Ramos (cell line): Measurements from ENCODE around the gene ZNF497.
"Not testable (repeated sequence)": the region's sequence is repeated elsewhere in the genome, so short reads cannot be mapped to it uniquely, and the experiment has no call there.

ENCODE experiments used
- in situ Hi-C: fragments of 300-500 bp; cut with MboI; formaldehyde crosslinking; loops from one replicate; pipeline ENCODE4 v1.14.3; 2022; ENCODE audit warnings: low sequenced_read_pairs; ENCODE audit not compliant: unreplicated experiment

The ZNF497 gene

DNA sequence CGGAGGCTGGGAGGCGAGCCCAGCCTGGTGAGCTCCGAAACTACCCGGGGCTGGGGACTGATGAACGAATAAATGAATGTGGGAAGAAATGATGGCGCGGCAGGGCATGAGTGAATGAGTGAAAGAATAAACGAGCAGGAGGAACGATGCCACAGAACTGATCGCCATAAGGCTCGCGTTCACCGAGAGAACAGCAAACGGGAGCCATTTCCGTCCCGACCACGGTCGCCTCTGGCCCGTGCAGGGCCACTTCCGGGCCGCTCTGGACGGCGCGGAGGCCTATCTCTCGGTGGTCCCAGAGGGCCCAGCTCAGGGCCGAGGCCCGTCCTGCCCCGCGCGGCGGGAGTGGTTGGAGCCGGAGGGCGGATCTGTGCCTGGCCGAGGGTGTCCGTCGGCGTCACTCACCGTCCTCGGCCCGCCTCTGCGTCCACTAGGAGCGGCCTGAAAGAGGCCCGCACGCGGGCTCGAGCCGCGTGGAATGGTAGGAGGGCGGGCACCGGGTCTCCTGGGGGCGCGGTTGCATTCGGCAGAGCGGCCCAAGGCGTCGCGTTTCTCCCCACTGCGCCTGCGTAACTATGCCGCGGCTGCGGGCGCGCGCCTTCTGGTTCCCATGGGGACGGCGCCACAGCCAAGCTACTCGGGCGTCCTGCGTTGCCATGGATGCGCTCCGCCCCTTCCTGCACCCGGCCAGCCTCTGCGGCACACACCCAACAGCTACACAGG, at the start of gene ZNF497:
ZNF497 (minus strand) TSS at position 480 of the 723 bp plus-strand sequence. CDS start 5,116 bp downstream, outside the sequence.
- in situ Hi-C loops = no loop called here

- in situ Hi-C loops = no loop called here
These were observed 46.6 kb upstream of the ZNF497 start for GRCh38 chr19:58409010-58409790.

DNA sequence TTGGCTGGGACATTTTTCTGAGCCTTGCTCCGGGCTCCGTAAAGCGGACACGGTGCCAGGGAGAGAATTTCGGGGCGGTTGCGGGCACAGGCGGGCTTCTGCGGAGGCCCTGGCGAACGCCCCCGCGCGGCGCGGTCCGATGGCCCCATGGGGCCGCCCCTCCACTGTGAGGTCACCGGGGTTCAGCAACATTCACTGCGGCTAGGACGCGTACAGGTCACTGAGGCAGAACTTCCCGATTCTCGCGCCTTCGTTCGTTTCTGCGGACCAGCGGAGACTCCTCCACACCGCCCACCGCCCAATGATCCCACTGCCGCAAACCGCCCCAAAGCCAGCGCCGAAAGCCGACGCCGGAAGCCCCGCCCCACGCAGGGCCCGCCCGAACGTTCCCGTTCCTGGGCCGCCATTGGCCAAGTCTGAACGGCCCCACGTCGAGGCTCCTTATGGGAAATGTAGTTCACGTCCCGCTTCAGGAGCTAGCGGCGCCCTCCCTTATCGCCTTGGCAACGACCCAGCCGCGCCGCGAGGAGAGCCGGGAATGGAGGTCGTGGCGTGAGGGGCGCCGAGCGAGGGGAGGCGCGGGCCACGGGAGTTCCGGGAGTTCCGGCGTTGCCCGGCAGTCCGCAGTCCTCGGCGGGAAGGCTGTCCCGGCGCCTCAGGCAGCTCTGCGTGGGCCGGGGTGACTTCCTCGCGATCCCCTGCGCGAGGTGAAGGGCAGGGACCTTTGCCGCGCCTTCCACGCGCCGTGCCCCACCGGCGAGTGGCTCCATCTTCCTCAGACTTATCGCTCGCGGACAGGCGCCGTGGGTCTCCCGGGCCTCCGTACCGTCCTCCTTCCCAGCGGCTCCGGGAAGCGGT, 45.8 kb upstream of the ZNF497 start, which contains the start of gene ZNF584:
ZNF584 (plus strand) TSS at position 498 of the 858 bp plus-strand sequence. CDS start 499 bp downstream, outside the sequence.
- in situ Hi-C loops = no loop called here

DNA sequence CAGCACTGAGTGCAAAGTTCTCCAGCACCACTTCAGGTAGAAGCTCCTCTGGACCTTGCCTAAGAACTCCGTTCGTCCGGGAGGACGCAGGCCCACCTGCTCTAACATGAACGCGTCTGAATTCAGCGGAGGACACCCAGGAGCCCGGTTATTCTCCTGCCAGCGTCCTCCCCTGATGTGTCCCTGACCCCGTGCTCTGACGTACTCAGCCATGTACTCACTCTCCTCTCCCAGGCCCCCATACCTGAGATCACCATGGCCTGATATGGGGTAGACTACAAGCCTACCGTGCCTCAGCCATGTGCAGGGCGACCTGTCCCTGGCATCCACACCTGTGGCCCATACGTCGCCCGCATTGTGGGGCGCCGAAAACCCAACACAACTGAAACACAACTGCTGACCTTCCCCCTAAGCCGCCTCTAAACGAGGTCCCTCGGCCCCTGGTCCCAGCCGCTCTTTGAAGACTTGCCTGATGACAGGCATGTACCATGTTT, 45.2 kb upstream of the ZNF497 start:
- in situ Hi-C loops = no loop called here

GRCh38 chr19:58406818-58407657, 44.5 kb upstream of the ZNF497 start:
- in situ Hi-C loops = no loop called here

DNA sequence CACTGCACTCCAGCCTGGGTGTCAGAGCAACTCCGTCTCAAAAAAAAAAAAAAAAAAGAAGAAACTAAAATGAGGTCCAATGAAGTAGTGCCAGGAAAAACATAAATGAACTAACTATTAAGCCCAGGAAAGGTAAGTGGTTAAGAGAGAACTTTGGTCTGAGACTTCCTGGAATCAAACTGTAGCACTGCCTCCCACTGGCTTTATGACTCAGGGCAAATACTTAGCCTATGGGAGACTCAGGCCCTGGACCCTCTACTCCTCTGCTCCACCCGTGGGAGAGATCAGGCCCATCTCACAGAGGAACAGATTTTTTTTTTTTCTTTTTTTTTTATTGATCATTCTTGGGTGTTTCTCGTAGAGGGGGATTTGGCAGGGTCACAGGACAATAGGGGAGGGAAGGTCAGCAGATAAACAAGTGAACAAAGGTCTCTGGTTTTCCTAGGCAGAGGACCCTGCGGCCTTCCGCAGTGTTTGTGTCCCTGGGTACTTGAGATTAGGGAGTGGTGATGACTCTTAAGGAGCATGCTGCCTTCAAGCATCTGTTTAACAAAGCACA, 41.4 kb upstream of the ZNF497 start:
- in situ Hi-C loops = not testable (repeated sequence)

DNA sequence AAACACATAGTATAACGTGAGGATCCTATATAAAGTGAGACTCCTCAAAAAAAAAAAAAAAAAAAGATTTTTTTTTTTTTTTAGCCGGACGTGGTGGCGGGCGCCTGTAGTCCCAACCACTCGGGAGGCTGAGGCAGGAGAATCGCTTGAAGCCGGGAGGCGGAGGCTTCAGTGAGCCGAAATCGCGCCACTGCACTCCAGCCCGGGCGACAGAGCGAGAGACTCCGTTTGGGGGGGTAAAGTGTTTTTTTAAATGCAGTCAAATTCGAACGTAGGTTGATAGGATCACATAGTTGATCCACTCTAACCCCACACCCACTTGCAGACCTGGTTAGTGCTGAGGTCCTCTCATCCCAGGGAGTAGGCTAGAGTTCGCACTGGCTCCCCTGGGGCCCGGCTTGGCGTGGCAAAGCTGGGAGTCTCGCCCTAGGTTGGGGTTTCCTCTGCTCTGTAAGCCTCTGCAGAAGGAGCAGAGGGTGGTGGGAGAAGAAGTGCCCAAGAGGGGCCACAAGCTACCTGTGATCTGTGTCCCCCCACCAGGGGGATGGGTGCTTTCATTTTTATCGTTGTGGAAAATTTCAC, 39.4 kb upstream of the ZNF497 start:
- in situ Hi-C loops = no loop called here

DNA sequence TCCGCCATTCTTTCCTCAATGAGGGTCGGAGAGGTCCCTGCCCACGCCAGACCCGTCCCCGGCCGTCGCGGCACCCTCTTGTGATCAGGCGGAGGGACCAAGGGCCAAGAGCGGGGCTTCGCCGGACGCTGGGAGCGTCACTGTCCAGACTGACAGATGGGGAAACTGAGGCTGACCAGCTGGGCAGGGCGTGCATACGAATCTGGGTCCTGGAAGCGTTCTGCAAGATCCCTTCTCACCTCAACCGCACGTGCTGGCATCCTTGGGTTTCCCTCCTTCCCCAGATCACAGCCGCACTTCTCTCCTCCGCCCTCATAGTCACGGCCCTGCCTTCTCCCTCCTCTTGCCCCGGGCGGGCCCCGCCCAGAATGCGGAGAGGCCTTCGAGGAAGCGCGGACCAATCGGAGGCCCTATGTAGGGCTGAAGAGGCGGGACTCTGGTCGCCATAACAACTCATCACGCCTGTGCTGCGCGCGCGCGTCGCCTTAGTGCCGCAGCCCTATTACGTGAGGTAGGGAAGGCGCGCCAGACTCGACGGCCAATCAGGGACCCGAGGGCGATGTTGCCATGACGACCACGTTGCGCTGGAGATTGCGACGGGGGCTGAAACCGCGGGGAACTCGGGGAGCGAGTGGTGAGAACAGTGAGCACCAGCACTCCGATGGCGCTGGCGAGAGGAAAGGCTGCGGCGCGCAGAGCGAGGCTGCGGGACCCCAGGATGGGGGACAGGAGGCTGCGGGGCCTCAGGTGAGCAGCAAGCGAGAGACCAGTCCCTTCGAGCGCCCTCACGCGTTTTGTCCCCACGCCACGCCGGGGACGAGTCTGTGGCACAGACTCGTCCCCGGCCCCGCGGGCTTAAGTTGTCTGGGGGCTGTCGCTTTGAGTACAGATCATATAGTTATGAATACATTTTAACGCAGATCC, 38.6 kb upstream of the ZNF497 start:
- in situ Hi-C loops = no loop called here

DNA sequence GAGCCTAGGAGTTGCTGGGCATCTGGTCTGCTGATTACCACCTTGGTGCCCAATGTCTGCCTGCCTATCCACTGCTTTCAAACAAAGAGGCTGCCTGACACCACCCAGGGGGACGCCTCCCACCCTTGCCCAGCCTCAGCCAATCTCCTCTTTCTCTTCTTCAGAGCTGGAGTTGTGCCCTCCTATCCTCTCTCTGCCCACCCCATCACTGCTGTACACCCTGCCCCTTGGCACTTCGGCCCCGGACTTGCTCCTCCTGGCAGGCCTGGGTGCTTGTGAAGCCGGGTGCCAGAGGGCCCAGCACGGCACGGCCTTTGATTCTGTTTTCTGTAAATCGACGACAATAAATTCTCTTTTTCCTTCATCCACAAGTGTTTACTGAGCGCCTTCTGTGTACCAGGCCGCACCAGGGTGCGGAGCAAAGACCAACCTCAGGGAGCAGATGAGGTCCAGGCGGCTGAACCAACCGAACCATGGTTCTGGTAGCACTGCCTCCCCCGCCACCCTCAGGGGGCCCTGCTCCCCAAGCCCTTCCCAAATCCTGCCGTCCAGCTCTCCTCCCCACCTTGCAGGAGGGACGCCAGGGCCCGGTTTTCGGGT, 37.9 kb upstream of the ZNF497 start:
- in situ Hi-C loops = no loop called here

- in situ Hi-C loops = no loop called here
These were observed 37.4 kb upstream of the ZNF497 start for GRCh38 chr19:58399903-58400302.

GRCh38 chr19:58398545-58398944, 36.0 kb upstream of the ZNF497 start:
- in situ Hi-C loops = no loop called here

DNA sequence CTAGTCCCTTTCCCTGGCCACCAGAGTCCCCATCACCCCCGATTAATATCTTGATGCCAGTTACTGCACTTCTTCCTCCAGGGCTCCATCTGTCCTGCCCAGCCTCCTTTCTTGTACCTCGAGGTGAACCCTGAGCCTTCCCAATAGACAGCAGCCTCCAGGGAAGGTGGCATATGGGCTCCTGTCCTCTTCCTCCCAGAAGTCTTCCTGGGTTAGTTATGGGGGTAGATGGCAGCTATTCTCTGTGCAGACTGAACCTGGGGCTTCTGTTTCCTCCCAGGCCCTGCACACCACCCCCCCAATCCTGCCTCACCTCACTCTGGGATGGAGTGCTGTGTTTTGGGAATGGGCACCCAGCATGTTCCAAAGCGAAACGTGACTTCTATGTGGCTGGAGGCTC, 35.5 kb upstream of the ZNF497 start:
- in situ Hi-C loops = no loop called here

- in situ Hi-C loops = no loop called here
These were observed 35.0 kb upstream of the ZNF497 start for GRCh38 chr19:58397533-58398037.

- in situ Hi-C loops = no loop called here
These were observed 34.4 kb upstream of the ZNF497 start for GRCh38 chr19:58396691-58397532.

DNA sequence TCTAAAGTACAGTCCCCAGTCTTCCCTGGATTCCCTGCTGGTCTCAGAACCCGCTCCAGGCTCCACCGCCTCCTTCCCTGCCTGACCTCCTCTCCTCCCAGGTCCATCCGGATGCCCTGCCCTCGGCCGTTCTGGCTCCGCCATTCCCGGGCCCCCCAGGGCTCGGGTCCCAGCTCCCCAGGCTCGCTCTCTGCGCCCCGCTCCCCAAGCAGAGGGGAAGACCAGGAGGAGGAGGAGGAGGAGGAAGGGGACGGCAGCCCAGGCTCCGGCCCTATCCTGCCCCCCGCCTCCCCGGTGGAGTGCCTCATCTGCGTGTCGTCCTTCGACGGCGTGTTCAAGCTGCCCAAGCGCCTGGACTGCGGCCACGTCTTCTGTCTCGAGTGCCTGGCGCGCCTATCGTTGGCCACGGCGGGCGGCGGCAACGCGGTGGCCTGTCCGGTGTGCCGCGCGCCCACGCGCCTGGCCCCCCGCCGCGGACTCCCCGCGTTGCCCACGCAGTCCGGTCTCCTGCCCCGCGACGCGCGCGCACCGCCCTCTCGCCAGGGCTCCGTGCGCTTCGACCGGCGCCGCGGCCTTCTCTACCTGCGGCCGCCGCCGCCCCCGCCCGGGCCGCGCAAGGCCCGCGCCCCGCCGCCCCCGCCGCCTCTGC, 33.6 kb upstream of the ZNF497 start:
- in situ Hi-C loops = no loop called here
